A673 (cell line): Measurements from ENCODE around the gene FOXE3. TPM values are rescaled to one million over a fixed set of nuclear protein-coding genes. Genes with fewer than 3 reads are reported as not detected.

ENCODE experiments used
- BruUV-seq: library from RNA; stranded (reverse); fragments of 400-500 nt; replicated peaks from 2 replicates; lab custom pipeline; 2021; lab: Mats Ljungman, UMichigan
- CTCF ChIA-PET: fragments of 300-600 bp; sonication (Branson Sonifier 250); formaldehyde crosslinking; loops from one replicate; lab custom pipeline; 2022; ENCODE audit warnings: antibody characterized with exemption; lab: Charles Lee
- POLR2A ChIA-PET: fragments of 300-600 bp; sonication (Branson Sonifier 250); formaldehyde crosslinking; loops from one replicate; lab custom pipeline; 2022; ENCODE audit warnings: antibody characterized with exemption; ENCODE audit not compliant: low non-redundant PET; lab: Charles Lee
- DNase-seq: peaks from one replicate; pipeline ENCODE4 v3.0.0-alpha.2; 2015; ENCODE audit warnings: low spot score
- H3K27ac ChIP-seq: fragments of 200-600 bp; sonication (generic); 2 replicates; pipeline ENCODE4 v1.5.1; 2016; ENCODE audit warnings: mixed run types, low read depth, mild to moderate bottlenecking, mixed read lengths, antibody characterized with exemption, low read length; ENCODE audit not compliant: poor library complexity, severe bottlenecking
- H3K27me3 ChIP-seq: fragments of 200-600 bp; sonication (generic); replicated peaks from 2 replicates; pipeline ENCODE4 v1.6.1; 2017; ENCODE audit warnings: mixed run types, low read depth, mild to moderate bottlenecking, mixed read lengths, antibody characterized with exemption, low read length; ENCODE audit not compliant: insufficient read depth, poor library complexity
- H3K36me3 ChIP-seq: fragments of 200-600 bp; sonication (generic); 2 replicates; pipeline ENCODE4 v1.6.1; 2016; ENCODE audit warnings: mixed run types, mild to moderate bottlenecking, mixed read lengths, antibody characterized with exemption, low read length; ENCODE audit not compliant: insufficient read depth, poor library complexity, severe bottlenecking
- H3K4me1 ChIP-seq: fragments of 200-600 bp; sonication (generic); 2 replicates; pipeline ENCODE4 v1.6.1; 2017; ENCODE audit warnings: mixed run types, mild to moderate bottlenecking, mixed read lengths, antibody characterized with exemption, low read length; ENCODE audit not compliant: insufficient read depth, poor library complexity, severe bottlenecking
- H3K4me3 ChIP-seq: fragments of 200-600 bp; sonication (generic); 2 replicates; pipeline ENCODE4 v1.5.1; 2016; ENCODE audit warnings: low read depth, mixed run types, mild to moderate bottlenecking, mixed read lengths, low read length; ENCODE audit not compliant: poor library complexity, severe bottlenecking
- H3K9me3 ChIP-seq: fragments of 200-600 bp; sonication (generic); 2 replicates; pipeline ENCODE4 v1.6.1; 2016; ENCODE audit warnings: mixed run types, low read depth, mild to moderate bottlenecking, mixed read lengths, antibody characterized with exemption, low read length; ENCODE audit not compliant: poor library complexity, severe bottlenecking
- CTCF ChIP-seq: fragments of 300-800, 200-600 bp; sonication (generic); conservative IDR thresholded peaks from 2 replicates; pipeline ENCODE4 v1.5.1; 2017; ENCODE audit warnings: low read depth, mild to moderate bottlenecking, antibody characterized with exemption, low read length, moderate library complexity, mixed read lengths
- EZH2 ChIP-seq: fragments of 200-600 bp; sonication (generic); IDR thresholded peaks from 2 replicates; pipeline ENCODE4 v1.6.1; 2017; ENCODE audit warnings: borderline replicate concordance, low read depth, mild to moderate bottlenecking, mixed read lengths, antibody characterized with exemption, low read length; ENCODE audit not compliant: poor library complexity, severe bottlenecking
- intact Hi-C: fragments of 100-400 bp; cut with micrococcal nuclease; formaldehyde crosslinking; loops from one replicate; pipeline ENCODE4 v1.10.0; 2022; ENCODE audit not compliant: unreplicated experiment
- total RNA-seq: library from RNA; stranded (reverse); gene quantifications from 2 replicates; pipeline ENCODE4 v1.2.3, GENCODE V29; 2021

The FOXE3 gene
- total RNA-seq, 1 experiment from 2014 or later: not detected

- Histone ChIP-seq H3K4me3 (no peak overlapping the region), H3K36me3 (no peaks in the 10 kb centered on the region), H3K4me1 (no peaks in the 10 kb centered on the region), H3K27ac (no peak overlapping the region), H3K9me3 (no peaks in the 10 kb centered on the region), H3K27me3 (peaks cover 17% of the 10 kb centered on the region)
- ChIA-PET CTCF (no interaction called here), POLR2A (no interaction called here)
- DNase-seq: no peak
- intact Hi-C loops: no loop called here
- BruUV-seq: no TSS peak
- TF ChIP-seq CTCF: no peak
- TF ChIP-seq EZH2: no peak
Observed at GRCh38 chr1:47399846-47400155, 16.3 kb upstream of the FOXE3 start.

GRCh38 chr1:47401761-47402160, 14.3 kb upstream of the FOXE3 start:
- H3K27me3 ChIP-seq: peaks cover 21% of the 10 kb centered on the region
- no peaks in the 10 kb centered on the region for H3K4me1 ChIP-seq
- no peaks in the 10 kb centered on the region for H3K36me3 ChIP-seq
- no peak overlapping the region for H3K27ac ChIP-seq
- ChIA-PET CTCF (no interaction called here), POLR2A (no interaction called here)
- no peak for TF ChIP-seq CTCF
- TF ChIP-seq EZH2: no peak
- no peak overlapping the region for H3K4me3 ChIP-seq
- no peaks in the 10 kb centered on the region for H3K9me3 ChIP-seq
- intact Hi-C loops: no loop called here
- no peak for DNase-seq
- no TSS peak for BruUV-seq

GRCh38 chr1:47402591-47402990, 13.5 kb upstream of the FOXE3 start:
- Histone ChIP-seq H3K27me3 (peaks cover 21% of the 10 kb centered on the region), H3K4me3 (no peak overlapping the region), H3K4me1 (no peaks in the 10 kb centered on the region), H3K9me3 (no peaks in the 10 kb centered on the region), H3K27ac (no peak overlapping the region), H3K36me3 (no peaks in the 10 kb centered on the region)
- ChIA-PET CTCF (no interaction called here), POLR2A (no interaction called here)
- DNase-seq: no peak
- no peak for TF ChIP-seq EZH2
- no peak for TF ChIP-seq CTCF
- intact Hi-C loops: no loop called here
- BruUV-seq: no TSS peak
